ENCODE data around the gene GAGE12J. TPM values are rescaled to one million over a fixed set of nuclear protein-coding genes. Genes with fewer than 3 reads are reported as not detected.

GAGE12J gene
- total RNA-seq, 1 experiment from 2014 or later: not detected

DNA sequence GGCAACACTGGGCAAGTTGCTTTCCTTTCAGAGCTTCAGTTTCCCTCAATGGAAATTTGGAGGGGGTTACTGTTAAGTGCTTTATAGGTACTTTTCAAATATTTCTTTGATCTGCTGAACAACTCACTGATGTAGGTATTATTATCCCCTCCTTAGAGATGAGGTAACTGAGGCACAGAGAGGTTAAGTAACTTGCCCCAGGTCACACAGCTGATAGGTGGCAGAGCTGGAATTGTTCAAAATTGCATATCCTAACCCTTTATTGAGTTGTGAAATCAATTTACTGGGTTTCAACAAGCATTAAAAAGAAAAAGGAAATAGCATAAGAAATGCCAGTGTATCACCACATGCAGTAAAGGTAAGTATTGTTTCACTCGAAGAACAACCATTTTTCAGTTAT, 45.6 kb upstream of the GAGE12J start:
- no peak for DNase-seq
- H3K36me3 ChIP-seq (ENCODE audit: control insufficient read depth, insufficient read depth, low read length): no peaks in the 10 kb centered on the region
- intact Hi-C loops (cut with micrococcal nuclease; ENCODE audit: unreplicated experiment): no loop called here
- ChIA-PET POLR2A (no interaction called here), CTCF (interaction anchor here (0.6 kb wide), 1 partner anchor 11 kb away, joined by 3 read pairs; no protein-coding TSS in a partner anchor)
- H3K27me3 ChIP-seq (replicated peaks; ENCODE audit: control insufficient read depth, insufficient read depth, low read length): no peaks in the 10 kb centered on the region
- no peak overlapping the region for H3K27ac Mint-ChIP-seq (ENCODE audit: unreplicated experiment)
- TF ChIP-seq, protein P1, sequence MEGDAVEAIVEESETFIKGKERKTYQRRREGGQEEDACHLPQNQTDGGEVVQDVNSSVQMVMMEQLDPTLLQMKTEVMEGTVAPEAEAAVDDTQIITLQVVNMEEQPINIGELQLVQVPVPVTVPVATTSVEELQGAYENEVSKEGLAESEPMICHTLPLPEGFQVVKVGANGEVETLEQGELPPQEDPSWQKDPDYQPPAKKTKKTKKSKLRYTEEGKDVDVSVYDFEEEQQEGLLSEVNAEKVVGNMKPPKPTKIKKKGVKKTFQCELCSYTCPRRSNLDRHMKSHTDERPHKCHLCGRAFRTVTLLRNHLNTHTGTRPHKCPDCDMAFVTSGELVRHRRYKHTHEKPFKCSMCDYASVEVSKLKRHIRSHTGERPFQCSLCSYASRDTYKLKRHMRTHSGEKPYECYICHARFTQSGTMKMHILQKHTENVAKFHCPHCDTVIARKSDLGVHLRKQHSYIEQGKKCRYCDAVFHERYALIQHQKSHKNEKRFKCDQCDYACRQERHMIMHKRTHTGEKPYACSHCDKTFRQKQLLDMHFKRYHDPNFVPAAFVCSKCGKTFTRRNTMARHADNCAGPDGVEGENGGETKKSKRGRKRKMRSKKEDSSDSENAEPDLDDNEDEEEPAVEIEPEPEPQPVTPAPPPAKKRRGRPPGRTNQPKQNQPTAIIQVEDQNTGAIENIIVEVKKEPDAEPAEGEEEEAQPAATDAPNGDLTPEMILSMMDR (IDR thresholded peaks at IDR 0.05; ENCODE audit: insufficient read depth in 1 of 2, low read depth in 1 of 2, low read length in 1 of 2, severe bottlenecking in 1 of 2, unreplicated experiment in 1 of 2): no peak
- H3K4me3 Mint-ChIP-seq (ENCODE audit: unreplicated experiment): no peak overlapping the region
- H3K36me3 Mint-ChIP-seq (ENCODE audit: insufficient read depth, unreplicated experiment): peaks cover 11% of the 10 kb centered on the region
- H3K9me3 Mint-ChIP-seq (ENCODE audit: unreplicated experiment): no peaks in the 10 kb centered on the region
- BruUV-seq (replicated peaks): no TSS peak
- H3K4me1 ChIP-seq: peaks cover 5% of the 10 kb centered on the region; the same call in 1 of the 2 replicates
- peaks cover 3% of the 10 kb centered on the region for H3K4me1 Mint-ChIP-seq (ENCODE audit: low read depth, unreplicated experiment)
- no peaks in the 10 kb centered on the region for H3K27me3 Mint-ChIP-seq (ENCODE audit: insufficient read depth, unreplicated experiment)
- no peaks in the 10 kb centered on the region for H3K9me3 ChIP-seq
- no peak overlapping the region for H3K4me3 ChIP-seq (ENCODE audit: low read depth, low read length)

DNA sequence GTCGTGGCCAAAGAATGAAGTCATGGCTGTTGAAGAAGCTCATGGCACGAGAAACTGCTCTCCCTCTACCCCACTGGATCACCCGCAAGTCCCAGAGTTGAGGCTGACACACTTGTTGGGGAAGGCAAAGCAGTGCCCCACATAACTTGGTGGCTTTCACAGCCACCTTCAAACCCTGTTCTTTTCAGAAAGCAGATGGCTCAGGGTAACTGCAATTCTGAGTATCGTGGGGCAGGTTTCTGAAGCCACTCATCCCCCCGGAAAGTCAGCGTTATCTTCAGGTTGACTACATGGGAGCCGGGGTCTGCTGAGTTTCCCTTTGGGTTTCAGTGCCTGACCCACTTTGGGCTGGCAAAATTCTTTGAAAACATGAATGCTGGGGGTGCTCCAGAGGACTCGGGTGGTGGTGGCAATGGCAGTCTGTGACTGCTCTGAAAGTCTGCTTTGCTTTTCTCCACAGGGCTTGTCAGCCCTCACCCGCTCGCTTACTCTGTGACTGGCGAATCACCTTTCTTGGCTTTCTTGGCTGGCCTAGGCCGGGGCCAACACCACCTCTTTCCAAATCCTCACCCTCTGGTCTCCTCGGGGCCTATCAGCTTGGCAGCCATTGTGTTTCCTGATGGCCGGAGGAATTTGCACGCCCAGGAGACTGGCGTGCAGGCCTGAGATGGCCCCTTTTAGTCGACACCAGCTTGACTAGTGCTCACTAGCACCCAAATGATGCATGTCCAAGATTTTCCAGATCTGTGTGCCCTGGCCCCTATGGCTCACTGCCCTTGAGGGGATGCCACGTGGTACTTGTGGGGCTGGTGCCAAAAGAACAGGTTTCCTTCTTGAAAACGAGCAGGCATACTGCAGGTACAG, 44.9 kb upstream of the GAGE12J start:
- Mint-ChIP-seq H3K4me3 (ENCODE audit: unreplicated experiment) (no peak overlapping the region), H3K9me3 (ENCODE audit: unreplicated experiment) (no peaks in the 10 kb centered on the region), H3K4me1 (ENCODE audit: low read depth, unreplicated experiment) (no peaks in the 10 kb centered on the region), H3K36me3 (ENCODE audit: insufficient read depth, unreplicated experiment) (peaks cover 6% of the 10 kb centered on the region), H3K27ac (ENCODE audit: unreplicated experiment) (no peak overlapping the region), H3K27me3 (ENCODE audit: insufficient read depth, unreplicated experiment) (no peaks in the 10 kb centered on the region)
- ChIA-PET POLR2A (no interaction called here), CTCF (no interaction called here)
- intact Hi-C loops (cut with micrococcal nuclease; ENCODE audit: unreplicated experiment): no loop called here
- Histone ChIP-seq H3K27me3 (replicated peaks; ENCODE audit: control insufficient read depth, insufficient read depth, low read length) (no peaks in the 10 kb centered on the region), H3K36me3 (ENCODE audit: control insufficient read depth, insufficient read depth, low read length) (no peaks in the 10 kb centered on the region), H3K9me3 (no peaks in the 10 kb centered on the region), H3K4me3 (ENCODE audit: low read depth, low read length) (no peak overlapping the region), H3K4me1 (no peaks in the 10 kb centered on the region)
- DNase-seq: no peak
- BruUV-seq (replicated peaks): no TSS peak
- TF ChIP-seq, protein P1 (IDR thresholded peaks at IDR 0.05; ENCODE audit: insufficient read depth in 1 of 2, low read depth in 1 of 2, low read length in 1 of 2, severe bottlenecking in 1 of 2, unreplicated experiment in 1 of 2): no peak

DNA sequence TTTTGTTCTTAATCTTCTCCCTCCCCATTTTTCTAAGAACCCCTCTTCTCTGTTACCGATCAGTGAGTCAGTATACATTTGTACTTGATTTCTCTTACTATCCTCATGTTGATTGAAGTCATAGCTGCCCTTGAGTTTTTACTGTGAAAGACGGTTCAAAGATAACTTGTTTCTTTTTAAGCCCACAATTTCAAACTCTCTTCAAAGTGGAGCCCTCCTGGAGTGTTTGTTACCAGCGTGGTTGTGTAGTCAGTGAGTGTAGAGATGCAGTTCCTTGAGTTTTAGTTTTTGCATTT, 44.4 kb upstream of the GAGE12J start:
- H3K4me1 Mint-ChIP-seq (ENCODE audit: low read depth, unreplicated experiment): no peaks in the 10 kb centered on the region
- BruUV-seq (replicated peaks): no TSS peak
- CTCF ChIA-PET: no interaction called here
- Histone ChIP-seq H3K4me1 (no peaks in the 10 kb centered on the region), H3K4me3 (ENCODE audit: low read depth, low read length) (no peak overlapping the region), H3K9me3 (no peaks in the 10 kb centered on the region), H3K36me3 (ENCODE audit: control insufficient read depth, insufficient read depth, low read length) (no peaks in the 10 kb centered on the region), H3K27me3 (replicated peaks; ENCODE audit: control insufficient read depth, insufficient read depth, low read length) (no peaks in the 10 kb centered on the region)
- POLR2A ChIA-PET: no interaction called here
- H3K27me3 Mint-ChIP-seq (ENCODE audit: insufficient read depth, unreplicated experiment): no peaks in the 10 kb centered on the region
- H3K4me3 Mint-ChIP-seq (ENCODE audit: unreplicated experiment): no peak overlapping the region
- peaks cover 12% of the 10 kb centered on the region for H3K36me3 Mint-ChIP-seq (ENCODE audit: insufficient read depth, unreplicated experiment)
- TF ChIP-seq, protein P1 (IDR thresholded peaks at IDR 0.05; ENCODE audit: insufficient read depth in 1 of 2, low read depth in 1 of 2, low read length in 1 of 2, severe bottlenecking in 1 of 2, unreplicated experiment in 1 of 2): no peak
- H3K9me3 Mint-ChIP-seq (ENCODE audit: unreplicated experiment): no peaks in the 10 kb centered on the region
- H3K27ac Mint-ChIP-seq (ENCODE audit: unreplicated experiment): no peak overlapping the region
- no peak for DNase-seq
- intact Hi-C loops (cut with micrococcal nuclease; ENCODE audit: unreplicated experiment): no loop called here
